Liver (tissue), 9 donors: ENCODE results near the gene DAAM1. TPM values are rescaled to one million over a fixed set of nuclear protein-coding genes. Genes with fewer than 3 reads are reported as not detected.

Experiments used
- DNase-seq: peaks from one replicate; pipeline ENCODE4 v3.0.0-alpha.2; 2017; ENCODE audit warnings: low spot score
- H3K27ac ChIP-seq, 2 donors: one replicate each; pipeline ENCODE4 v1.7.0; 2013; ENCODE audit warnings: inconsistent platforms in 2 of 2, low read length in 2 of 2, control low read depth in 1 of 2, low read depth in 1 of 2, mild to moderate bottlenecking in 1 of 2
- H3K27me3 ChIP-seq, 4 donors: one replicate each; pipeline versions ENCODE4 v1.6.1 to v1.7.0; 2013; ENCODE audit warnings: low read length in 3 of 4, inconsistent platforms in 1 of 4, mild to moderate bottlenecking in 1 of 4, moderate library complexity in 1 of 4; ENCODE audit not compliant: control insufficient read depth in 4 of 4, insufficient read depth in 4 of 4
- H3K36me3 ChIP-seq, 4 donors: one replicate each; pipeline versions ENCODE4 v1.6.1 to v1.7.0; 2013; ENCODE audit warnings: low read length in 3 of 4, mild to moderate bottlenecking in 3 of 4, low read depth in 1 of 4, moderate library complexity in 1 of 4; ENCODE audit not compliant: control insufficient read depth in 4 of 4, insufficient read depth in 3 of 4
- H3K4me1 ChIP-seq, 4 donors: one replicate each; pipeline versions ENCODE4 v1.6.1 to v1.7.0; 2013; ENCODE audit warnings: low read length in 3 of 4, mild to moderate bottlenecking in 3 of 4, moderate library complexity in 1 of 4; ENCODE audit not compliant: control insufficient read depth in 4 of 4, insufficient read depth in 4 of 4
- H3K4me3 ChIP-seq, 3 donors: one replicate each; pipeline versions ENCODE4 v1.6.1 to v1.7.0; 2013; ENCODE audit warnings: low read length in 3 of 3, control low read depth in 1 of 3, low read depth in 1 of 3, mild to moderate bottlenecking in 1 of 3
- H3K9ac ChIP-seq, 2 donors: one replicate each; pipeline ENCODE4 v1.7.0; 2013; ENCODE audit warnings: low read length in 2 of 2, mild to moderate bottlenecking in 2 of 2, moderate library complexity in 2 of 2, control low read depth in 1 of 2, low read depth in 1 of 2
- H3K9me3 ChIP-seq, 4 donors: one replicate each; pipeline versions ENCODE4 v1.6.1 to v1.7.0; 2013; ENCODE audit warnings: low read length in 3 of 4; ENCODE audit not compliant: control insufficient read depth in 4 of 4
- ATF3 ChIP-seq: IDR thresholded peaks from 2 replicates; pipeline ENCODE4 v1.6.1; 2016; ENCODE audit warnings: antibody characterized with exemption
- EGR1 ChIP-seq, 2 donors: IDR thresholded peaks; 2 replicates each; pipeline ENCODE4 v1.6.1; 2016 to 2018; ENCODE audit warnings: antibody characterized with exemption in 2 of 2, low read depth in 2 of 2
- FOXA1 ChIP-seq: IDR thresholded peaks from 2 replicates; pipeline ENCODE4 v1.6.1; 2016; ENCODE audit warnings: antibody characterized with exemption
- FOXA2 ChIP-seq: IDR thresholded peaks from 2 replicates; pipeline ENCODE4 v1.6.1; 2016; ENCODE audit warnings: antibody characterized with exemption
- GABPA ChIP-seq, 2 donors: IDR thresholded peaks in 1 of 2; conservative IDR thresholded peaks in 1 of 2; 2 replicates each; pipeline ENCODE4 v1.6.1; 2016; ENCODE audit warnings: antibody characterized with exemption in 2 of 2, mild to moderate bottlenecking in 1 of 2, moderate library complexity in 1 of 2
- HNF4A ChIP-seq, 2 donors: conservative IDR thresholded peaks; 2 replicates each; pipeline ENCODE4 v1.6.1; 2016; ENCODE audit warnings: antibody characterized with exemption in 2 of 2, mild to moderate bottlenecking in 2 of 2
- HNF4G ChIP-seq: IDR thresholded peaks from 2 replicates; pipeline ENCODE4 v1.6.1; 2016; ENCODE audit warnings: antibody characterized with exemption
- JUND ChIP-seq, 2 donors: IDR thresholded peaks; 2 replicates each; pipeline ENCODE4 v1.6.1; 2016; ENCODE audit warnings: antibody characterized with exemption in 2 of 2
- NR2F2 ChIP-seq: IDR thresholded peaks from 2 replicates; pipeline ENCODE4 v1.6.1; 2016; ENCODE audit warnings: antibody characterized with exemption
- RAD21 ChIP-seq, 2 donors: IDR thresholded peaks; 2 replicates each; pipeline ENCODE4 v1.6.1; 2016; ENCODE audit warnings: antibody characterized with exemption in 2 of 2, mild to moderate bottlenecking in 2 of 2
- SP1 ChIP-seq: IDR thresholded peaks from 2 replicates; pipeline ENCODE4 v1.6.1; 2018; ENCODE audit warnings: antibody characterized with exemption, mild to moderate bottlenecking
- TAF1 ChIP-seq: conservative IDR thresholded peaks from 2 replicates; pipeline ENCODE4 v1.6.1; 2016; ENCODE audit warnings: antibody characterized with exemption, mild to moderate bottlenecking
- YY1 ChIP-seq: IDR thresholded peaks from 2 replicates; pipeline ENCODE4 v1.6.1; 2016; ENCODE audit warnings: antibody characterized with exemption, mild to moderate bottlenecking
- WGBS: extraction: QIAGEN DNeasy Blood & Tissue Kit; methylation state at CpG from one replicate; pipeline ENCODE4 v1.1.7; 2013; 5-methylcytosine and 5-hydroxymethylcytosine counted together
- polyA plus RNA-seq, 2 donors: library from polyadenylated mRNA; stranded (reverse) in 1 of 2; unstranded in 1 of 2; fragments of 200-250 nt in 1 of 2; fragments of >200 nt in 1 of 2; fragmentation: Nextera tagmentation in 1 of 2; extraction: Ambion mirVana in 1 of 2; gene quantifications; one replicate each; pipeline versions ENCODE4 v1.2.1 to v1.2.3, GENCODE V29; 2013 to 2015
- total RNA-seq, 2 donors: library from RNA; depleted of rRNA; stranded (reverse); fragments of >200 nt; gene quantifications; one replicate each; pipeline ENCODE4 v1.2.3, GENCODE V29; 2014
- TF ChIP-seq, protein P1 (sequence below): IDR thresholded peaks from 2 replicates; pipeline ENCODE4 v1.6.1; 2016; ENCODE audit warnings: antibody characterized with exemption
- TF ChIP-seq, protein P2 (sequence below): IDR thresholded peaks from 2 replicates; pipeline ENCODE4 v1.6.1; 2016; ENCODE audit warnings: antibody characterized with exemption, mild to moderate bottlenecking
- TF ChIP-seq, protein P3 (sequence below): fragments of 150-350 bp; IDR thresholded peaks from 2 replicates; pipeline ENCODE4 v1.5.1; 2017; ENCODE audit warnings: improper control_type of control experiment, low read depth, low read length; ENCODE audit not compliant: missing input control
- donor health status: healthy.
- donor health status: healthy.
- donor health status: healthy.
- donor health status: healthy.
- donor health status: healthy.

The DAAM1 gene
- total and polyA plus RNA-seq, 4 donors, result 9.5 to 28.4 (median 18.5) TPM

DNA sequence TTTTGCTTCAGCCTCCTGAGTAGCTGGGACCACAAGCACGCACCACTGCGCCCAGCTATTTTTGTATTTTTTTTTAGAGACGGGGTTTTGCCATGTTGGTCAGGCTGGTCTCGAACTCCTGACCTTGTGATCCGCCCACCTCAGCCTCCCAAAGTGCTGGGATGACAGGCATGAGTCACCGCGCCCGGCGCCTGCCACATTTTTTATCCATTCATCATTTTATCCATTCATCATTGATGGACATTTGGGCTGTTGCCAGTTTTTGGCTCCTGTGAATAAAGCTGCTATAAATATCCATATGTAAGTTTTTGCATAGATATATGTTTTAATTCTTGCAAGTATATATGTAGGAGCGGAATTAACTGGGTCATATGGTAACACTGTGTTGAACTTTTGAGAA is 79.5 kb downstream of the DAAM1 start:
- TF ChIP-seq, protein P1, sequence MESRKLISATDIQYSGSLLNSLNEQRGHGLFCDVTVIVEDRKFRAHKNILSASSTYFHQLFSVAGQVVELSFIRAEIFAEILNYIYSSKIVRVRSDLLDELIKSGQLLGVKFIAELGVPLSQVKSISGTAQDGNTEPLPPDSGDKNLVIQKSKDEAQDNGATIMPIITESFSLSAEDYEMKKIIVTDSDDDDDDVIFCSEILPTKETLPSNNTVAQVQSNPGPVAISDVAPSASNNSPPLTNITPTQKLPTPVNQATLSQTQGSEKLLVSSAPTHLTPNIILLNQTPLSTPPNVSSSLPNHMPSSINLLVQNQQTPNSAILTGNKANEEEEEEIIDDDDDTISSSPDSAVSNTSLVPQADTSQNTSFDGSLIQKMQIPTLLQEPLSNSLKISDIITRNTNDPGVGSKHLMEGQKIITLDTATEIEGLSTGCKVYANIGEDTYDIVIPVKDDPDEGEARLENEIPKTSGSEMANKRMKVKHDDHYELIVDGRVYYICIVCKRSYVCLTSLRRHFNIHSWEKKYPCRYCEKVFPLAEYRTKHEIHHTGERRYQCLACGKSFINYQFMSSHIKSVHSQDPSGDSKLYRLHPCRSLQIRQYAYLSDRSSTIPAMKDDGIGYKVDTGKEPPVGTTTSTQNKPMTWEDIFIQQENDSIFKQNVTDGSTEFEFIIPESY, result no peak
- TF ChIP-seq HNF4A (conservative IDR thresholded peaks at IDR 0.05) (no peak), JUND (IDR thresholded peaks at IDR 0.05) (no peak), RAD21 (IDR thresholded peaks at IDR 0.05) (no peak), EGR1 (IDR thresholded peaks at IDR 0.05; ENCODE audit: low read depth in 2 of 2) (no peak), NR2F2 (no peak), ATF3 (no peak), YY1 (no peak), HNF4G (no peak)
- TF ChIP-seq, protein P2, sequence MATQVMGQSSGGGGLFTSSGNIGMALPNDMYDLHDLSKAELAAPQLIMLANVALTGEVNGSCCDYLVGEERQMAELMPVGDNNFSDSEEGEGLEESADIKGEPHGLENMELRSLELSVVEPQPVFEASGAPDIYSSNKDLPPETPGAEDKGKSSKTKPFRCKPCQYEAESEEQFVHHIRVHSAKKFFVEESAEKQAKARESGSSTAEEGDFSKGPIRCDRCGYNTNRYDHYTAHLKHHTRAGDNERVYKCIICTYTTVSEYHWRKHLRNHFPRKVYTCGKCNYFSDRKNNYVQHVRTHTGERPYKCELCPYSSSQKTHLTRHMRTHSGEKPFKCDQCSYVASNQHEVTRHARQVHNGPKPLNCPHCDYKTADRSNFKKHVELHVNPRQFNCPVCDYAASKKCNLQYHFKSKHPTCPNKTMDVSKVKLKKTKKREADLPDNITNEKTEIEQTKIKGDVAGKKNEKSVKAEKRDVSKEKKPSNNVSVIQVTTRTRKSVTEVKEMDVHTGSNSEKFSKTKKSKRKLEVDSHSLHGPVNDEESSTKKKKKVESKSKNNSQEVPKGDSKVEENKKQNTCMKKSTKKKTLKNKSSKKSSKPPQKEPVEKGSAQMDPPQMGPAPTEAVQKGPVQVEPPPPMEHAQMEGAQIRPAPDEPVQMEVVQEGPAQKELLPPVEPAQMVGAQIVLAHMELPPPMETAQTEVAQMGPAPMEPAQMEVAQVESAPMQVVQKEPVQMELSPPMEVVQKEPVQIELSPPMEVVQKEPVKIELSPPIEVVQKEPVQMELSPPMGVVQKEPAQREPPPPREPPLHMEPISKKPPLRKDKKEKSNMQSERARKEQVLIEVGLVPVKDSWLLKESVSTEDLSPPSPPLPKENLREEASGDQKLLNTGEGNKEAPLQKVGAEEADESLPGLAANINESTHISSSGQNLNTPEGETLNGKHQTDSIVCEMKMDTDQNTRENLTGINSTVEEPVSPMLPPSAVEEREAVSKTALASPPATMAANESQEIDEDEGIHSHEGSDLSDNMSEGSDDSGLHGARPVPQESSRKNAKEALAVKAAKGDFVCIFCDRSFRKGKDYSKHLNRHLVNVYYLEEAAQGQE, result no peak
- Histone ChIP-seq H3K9me3 (no peaks in the 10 kb centered on the region), H3K4me1 (peaks cover 0 to 7% (median 4%) of the 10 kb centered on the region in 4 donors), H3K27me3 (no peaks in the 10 kb centered on the region), H3K9ac (no peak overlapping the region), H3K27ac (no peak overlapping the region), H3K36me3 (peaks cover 1 to 12% (median 8%) of the 10 kb centered on the region in 4 donors), H3K4me3 (no peak overlapping the region)
- 97% methylated on average over 10 of the region's 10 CpGs for WGBS
- no peak for DNase-seq

- peaks cover 1 to 10% (median 8%) of the 10 kb centered on the region in 4 donors for H3K36me3 ChIP-seq
- H3K9ac ChIP-seq, result no peak overlapping the region
- H3K27ac ChIP-seq, result no peak overlapping the region
- no peaks in the 10 kb centered on the region for H3K9me3 ChIP-seq
- H3K4me3 ChIP-seq, result no peak overlapping the region
- DNase-seq, result no peak
- 96% methylated on average over 5 of the region's 5 CpGs for WGBS
- H3K4me1 ChIP-seq, result no peaks in the 10 kb centered on the region
- H3K27me3 ChIP-seq, result no peaks in the 10 kb centered on the region
- TF ChIP-seq SP1 (no peak), RAD21 (IDR thresholded peaks at IDR 0.05) (no peak), HNF4A (conservative IDR thresholded peaks at IDR 0.05) (no peak), JUND (IDR thresholded peaks at IDR 0.05) (no peak), FOXA1 (no peak), FOXA2 (no peak), TAF1 (no peak), HNF4G (no peak), GABPA (IDR thresholded peaks at IDR 0.05 in 1 of 2, conservative IDR thresholded peaks at IDR 0.05 in 1 of 2) (no peak), YY1 (no peak)
- TF ChIP-seq, protein P3, sequence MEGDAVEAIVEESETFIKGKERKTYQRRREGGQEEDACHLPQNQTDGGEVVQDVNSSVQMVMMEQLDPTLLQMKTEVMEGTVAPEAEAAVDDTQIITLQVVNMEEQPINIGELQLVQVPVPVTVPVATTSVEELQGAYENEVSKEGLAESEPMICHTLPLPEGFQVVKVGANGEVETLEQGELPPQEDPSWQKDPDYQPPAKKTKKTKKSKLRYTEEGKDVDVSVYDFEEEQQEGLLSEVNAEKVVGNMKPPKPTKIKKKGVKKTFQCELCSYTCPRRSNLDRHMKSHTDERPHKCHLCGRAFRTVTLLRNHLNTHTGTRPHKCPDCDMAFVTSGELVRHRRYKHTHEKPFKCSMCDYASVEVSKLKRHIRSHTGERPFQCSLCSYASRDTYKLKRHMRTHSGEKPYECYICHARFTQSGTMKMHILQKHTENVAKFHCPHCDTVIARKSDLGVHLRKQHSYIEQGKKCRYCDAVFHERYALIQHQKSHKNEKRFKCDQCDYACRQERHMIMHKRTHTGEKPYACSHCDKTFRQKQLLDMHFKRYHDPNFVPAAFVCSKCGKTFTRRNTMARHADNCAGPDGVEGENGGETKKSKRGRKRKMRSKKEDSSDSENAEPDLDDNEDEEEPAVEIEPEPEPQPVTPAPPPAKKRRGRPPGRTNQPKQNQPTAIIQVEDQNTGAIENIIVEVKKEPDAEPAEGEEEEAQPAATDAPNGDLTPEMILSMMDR, result no peak
- TF ChIP-seq, protein P1, result no peak
Observed at GRCh38 chr14:59268858-59269257, 80.4 kb downstream of the DAAM1 start.
